AG09309 (cell line): Measurements from ENCODE around the gene THSD8.
"Not testable (repeated sequence)": the region's sequence is repeated elsewhere in the genome, so short reads cannot be mapped to it uniquely, and the experiment has no call there.

ENCODE experiments used
- DNase-seq: peaks from one replicate; pipeline ENCODE4 v3.0.0-alpha.2; 2010; ENCODE audit warnings: low read depth
- H3K4me3 ChIP-seq: 2 replicates; pipeline ENCODE4 v1.5.1; 2011; ENCODE audit warnings: mild to moderate bottlenecking, low read depth, low read length, moderate library complexity; ENCODE audit not compliant: control insufficient read depth
- TF ChIP-seq, protein P1 (sequence below): IDR thresholded peaks from 2 replicates; pipeline ENCODE4 v1.5.1; 2011; ENCODE audit warnings: mild to moderate bottlenecking, low read depth, low read length, inconsistent platforms; ENCODE audit not compliant: insufficient read depth, control insufficient read depth; ENCODE audit errors: missing control alignments

Gene THSD8

DNA sequence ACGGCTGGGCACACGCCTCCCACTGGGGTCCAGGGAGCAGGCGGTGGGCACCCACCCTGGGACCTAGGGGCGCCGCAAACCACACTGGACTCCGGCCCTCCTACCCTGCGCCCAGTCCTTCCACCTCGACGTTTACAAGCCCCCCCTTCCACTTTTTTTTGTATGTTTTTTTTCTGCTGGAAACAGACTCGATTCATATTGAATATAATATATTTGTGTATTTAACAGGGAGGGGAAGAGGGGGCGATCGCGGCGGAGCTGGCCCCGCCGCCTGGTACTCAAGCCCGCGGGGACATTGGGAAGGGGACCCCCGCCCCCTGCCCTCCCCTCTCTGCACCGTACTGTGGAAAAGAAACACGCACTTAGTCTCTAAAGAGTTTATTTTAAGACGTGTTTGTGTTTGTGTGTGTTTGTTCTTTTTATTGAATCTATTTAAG lies 9.0 kb upstream of the THSD8 start:
- peak overlapping the region; percentile 94 for H3K4me3 ChIP-seq
- no peak for DNase-seq
- TF ChIP-seq, protein P1, sequence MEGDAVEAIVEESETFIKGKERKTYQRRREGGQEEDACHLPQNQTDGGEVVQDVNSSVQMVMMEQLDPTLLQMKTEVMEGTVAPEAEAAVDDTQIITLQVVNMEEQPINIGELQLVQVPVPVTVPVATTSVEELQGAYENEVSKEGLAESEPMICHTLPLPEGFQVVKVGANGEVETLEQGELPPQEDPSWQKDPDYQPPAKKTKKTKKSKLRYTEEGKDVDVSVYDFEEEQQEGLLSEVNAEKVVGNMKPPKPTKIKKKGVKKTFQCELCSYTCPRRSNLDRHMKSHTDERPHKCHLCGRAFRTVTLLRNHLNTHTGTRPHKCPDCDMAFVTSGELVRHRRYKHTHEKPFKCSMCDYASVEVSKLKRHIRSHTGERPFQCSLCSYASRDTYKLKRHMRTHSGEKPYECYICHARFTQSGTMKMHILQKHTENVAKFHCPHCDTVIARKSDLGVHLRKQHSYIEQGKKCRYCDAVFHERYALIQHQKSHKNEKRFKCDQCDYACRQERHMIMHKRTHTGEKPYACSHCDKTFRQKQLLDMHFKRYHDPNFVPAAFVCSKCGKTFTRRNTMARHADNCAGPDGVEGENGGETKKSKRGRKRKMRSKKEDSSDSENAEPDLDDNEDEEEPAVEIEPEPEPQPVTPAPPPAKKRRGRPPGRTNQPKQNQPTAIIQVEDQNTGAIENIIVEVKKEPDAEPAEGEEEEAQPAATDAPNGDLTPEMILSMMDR = no peak

DNA sequence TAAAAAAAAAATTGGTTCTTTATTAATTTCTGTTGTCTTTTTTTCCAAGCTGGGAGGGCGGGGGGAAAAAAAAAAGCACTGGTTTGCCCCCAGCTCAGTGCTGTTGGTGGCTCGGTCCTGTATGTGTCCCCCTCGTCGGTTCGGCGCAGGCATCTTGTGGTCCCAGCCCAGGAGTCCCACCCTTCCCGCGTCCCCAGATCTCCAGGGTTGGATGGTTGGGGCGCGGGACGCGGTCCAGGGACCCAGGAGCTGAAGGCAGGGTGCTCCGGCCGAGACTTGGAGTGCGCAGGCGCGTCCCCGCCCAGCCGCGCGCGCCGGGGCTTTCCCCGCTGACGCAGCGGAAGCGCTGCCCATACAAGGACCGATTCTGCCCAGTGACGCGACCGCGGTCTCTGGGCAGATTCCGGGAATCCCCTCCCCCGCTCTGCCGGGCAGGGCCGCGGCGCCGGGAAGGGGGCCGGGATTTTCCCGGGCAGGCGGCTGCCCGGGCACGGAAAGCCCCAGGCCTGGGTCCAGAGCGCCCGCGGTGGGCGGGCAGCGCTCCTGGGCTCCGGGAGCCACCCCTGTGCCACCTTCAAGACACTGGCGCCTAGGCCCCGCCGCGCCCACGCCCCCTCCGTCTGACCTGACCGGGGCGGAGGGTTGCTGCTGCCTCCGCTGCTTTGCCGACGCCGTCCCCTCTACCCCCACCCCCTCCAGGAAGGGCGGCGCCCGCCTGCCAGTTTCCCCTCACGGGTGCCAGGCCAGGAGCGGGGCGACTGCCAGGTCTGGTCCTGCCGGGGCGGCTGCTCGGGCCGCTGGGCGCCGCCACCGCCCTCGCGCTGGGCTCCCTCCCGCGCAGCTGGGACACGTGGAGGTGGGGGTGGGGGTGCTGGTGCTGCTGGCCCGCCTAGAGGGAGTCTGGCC lies 8.3 kb upstream of the THSD8 start:
- TF ChIP-seq, protein P1 = no peak
- peak overlapping the region; percentile 94 for H3K4me3 ChIP-seq
- DNase-seq = no peak

DNA sequence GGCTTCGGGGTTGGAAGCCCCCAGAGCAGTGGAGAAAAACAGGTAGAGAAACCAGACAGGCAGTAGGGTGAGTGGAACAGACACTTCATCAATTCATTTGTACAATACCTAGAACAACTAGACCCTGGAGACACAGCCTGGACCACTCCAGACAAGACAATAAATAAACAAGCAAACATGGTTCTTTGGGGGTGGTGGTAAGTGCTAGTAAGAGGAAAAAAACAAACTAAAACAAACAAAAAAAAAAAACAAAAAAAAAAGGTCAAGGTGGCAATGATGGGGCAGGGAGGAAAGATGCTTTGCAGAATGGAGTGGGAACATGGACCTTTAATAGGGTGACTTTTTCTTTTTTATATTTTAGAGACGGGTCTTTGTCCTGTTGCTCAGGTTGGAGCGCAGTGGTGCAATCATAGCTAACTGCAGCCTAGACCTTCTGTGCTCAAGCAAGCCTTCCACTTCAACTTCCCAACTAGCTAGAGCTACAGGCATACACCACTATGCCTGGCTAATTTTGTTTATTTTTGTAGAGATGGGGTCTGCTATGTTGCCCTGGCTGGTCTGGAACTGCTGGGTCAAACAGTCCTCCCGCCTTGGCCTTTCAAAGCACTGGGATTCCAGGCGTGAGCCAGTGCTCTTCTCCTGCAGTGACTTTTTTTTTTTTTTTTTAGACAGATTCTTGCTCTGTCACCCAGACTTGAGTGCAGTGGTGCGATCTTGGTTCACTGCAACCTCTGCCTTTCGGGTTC lies 7.5 kb upstream of the THSD8 start:
- TF ChIP-seq, protein P1 = no peak
- H3K4me3 ChIP-seq = peak overlapping the region; percentile 94
- no peak for DNase-seq

DNA sequence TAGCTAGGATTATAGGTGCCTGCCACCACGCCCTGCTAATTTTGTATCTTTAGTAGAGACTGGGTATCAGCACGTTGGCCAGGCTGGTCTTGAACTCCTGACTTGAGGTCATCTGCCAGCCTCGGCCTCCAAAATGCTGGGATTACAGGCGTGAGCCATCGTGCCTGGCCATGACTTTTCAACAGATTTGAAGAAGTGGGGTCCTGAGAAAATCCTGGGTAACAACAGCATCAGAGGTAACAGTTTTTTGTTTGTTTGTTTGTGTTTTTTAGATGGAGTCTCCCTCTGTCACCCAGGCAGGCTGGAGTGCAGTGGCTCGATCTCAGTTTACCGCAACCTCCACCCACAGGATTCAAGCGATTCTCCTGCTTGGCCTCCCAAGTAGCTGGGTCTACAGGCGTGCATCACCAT lies 6.9 kb upstream of the THSD8 start:
- TF ChIP-seq, protein P1 = no peak
- no peak overlapping the region for H3K4me3 ChIP-seq
- no peak for DNase-seq

DNA sequence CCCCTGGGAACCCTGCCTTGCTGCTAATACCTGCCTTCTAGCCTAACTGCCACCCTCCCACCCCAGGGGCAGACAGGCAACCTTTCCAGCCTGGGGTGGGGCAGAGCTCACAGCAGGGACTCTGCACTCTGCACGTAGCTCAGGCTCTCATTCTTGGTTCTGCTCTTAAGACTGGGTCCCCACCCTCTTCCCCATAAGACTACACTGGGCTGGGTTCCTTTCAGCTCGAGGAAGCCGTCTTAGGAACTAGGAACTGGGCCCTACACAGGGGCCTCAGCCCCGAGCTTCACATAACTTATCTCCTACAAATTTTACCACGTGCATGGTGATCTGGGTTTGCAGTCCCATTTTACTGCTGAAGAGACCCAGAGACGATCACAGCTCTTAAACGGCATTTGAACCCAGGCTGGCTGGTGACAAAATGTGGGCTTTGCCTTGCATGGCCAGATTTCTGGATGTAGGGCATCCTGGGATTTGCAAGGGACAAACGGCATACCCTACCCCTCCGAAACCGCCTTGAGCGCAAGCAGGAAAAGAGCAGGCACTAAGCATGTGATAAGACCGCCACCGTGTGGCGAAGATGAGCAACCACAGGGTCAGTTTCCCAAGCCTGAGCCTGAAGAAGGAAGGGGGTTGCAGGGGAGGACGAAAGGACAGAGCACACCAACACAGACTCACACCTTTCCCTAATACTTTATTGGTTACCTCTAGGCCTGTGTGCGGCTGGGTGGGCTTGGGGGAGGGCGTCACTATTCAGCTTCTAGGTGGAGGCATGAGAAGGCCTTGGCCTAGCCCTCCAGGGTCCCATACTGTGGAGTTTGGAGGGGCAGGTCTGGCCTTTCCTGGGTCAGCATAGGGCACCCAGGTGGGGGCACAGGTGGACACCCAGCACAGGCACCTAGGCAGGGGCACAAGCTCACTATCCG lies 5.5 kb upstream of the THSD8 start:
- DNase-seq = no peak
- H3K4me3 ChIP-seq = no peak overlapping the region
- TF ChIP-seq, protein P1 = peak; percentile 94

DNA sequence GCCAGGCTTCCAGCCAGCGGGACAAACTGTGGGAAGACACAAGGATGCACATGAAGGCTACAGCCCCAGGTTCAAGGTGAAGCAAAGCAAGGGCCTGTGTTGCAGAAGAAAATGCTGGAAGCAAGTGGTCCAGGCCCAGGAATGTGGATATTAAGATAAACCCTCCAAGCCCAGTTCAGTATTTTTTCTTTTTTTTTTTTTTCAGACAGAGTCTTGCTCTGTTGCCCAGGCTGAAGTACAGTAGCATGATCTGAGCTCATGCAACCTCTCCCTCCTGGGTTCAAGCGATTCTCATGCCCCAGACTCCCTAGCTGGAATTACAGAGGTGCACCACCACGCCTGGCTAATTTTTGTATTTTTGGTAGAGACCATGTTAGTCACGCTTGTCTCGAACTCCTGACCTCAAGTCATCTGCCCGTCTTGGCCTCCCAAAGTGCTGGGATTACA lies 4.7 kb upstream of the THSD8 start:
- no peak overlapping the region for H3K4me3 ChIP-seq
- no peak for DNase-seq
- TF ChIP-seq, protein P1 = no peak

DNA sequence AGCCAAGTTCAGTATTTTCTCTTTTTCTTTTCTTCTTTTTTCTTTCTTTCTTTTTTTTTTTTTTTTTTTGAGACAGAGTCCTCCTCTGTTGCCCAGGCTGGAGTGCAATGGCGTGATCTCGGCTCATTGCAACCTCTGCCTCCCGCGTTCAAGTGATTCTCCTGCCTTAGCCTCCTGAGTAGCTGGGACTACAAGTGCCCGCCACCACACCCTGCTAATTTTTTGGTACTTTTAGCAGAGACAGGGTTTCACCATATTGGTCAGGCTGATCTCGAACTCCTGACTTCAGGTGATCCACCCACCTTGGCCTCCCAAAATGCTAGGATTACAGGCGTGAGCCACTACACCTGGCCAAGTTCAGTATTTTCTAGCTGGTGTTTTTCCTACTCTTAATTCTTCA lies 4.3 kb upstream of the THSD8 start:
- not testable (repeated sequence) for H3K4me3 ChIP-seq, DNase-seq
